Thoracic aorta (tissue), 2 donors: ENCODE measurements around the gene HSD17B12. TPM values are rescaled to one million over a fixed set of nuclear protein-coding genes. Genes with fewer than 3 reads are reported as not detected.

Experiments used
- ATAC-seq: fragments of 150-250 bp; one replicate; pipeline ENCODE4 v1.8.0; 2017; ENCODE audit warnings: low read depth; ENCODE audit not compliant: insufficient number of reproducible peaks, low FRiP score
- DNase-seq: peaks from one replicate; pipeline ENCODE4 v3.0.0-alpha.2; 2020; ENCODE audit warnings: low spot score
- H3K27ac ChIP-seq, 2 donors: fragments of 200-600 bp; sonication (generic); 1 replicate in 1 of 2; 2 replicates in 1 of 2; pipeline ENCODE4 v1.5.1; 2016; ENCODE audit warnings: mild to moderate bottlenecking in 2 of 2, moderate library complexity in 2 of 2
- H3K27me3 ChIP-seq: fragments of 200-600 bp; sonication (generic); replicated peaks from 2 replicates; pipeline ENCODE4 v1.6.0; 2016; ENCODE audit warnings: mild to moderate bottlenecking; ENCODE audit not compliant: insufficient read depth
- H3K36me3 ChIP-seq: fragments of 200-600 bp; sonication (generic); one replicate; pipeline ENCODE4 v1.5.1; 2016
- H3K4me1 ChIP-seq, 2 donors: fragments of 200-600 bp; sonication (generic); 1 replicate in 1 of 2; 2 replicates in 1 of 2; pipeline versions ENCODE4 v1.5.1 to v1.6.0; 2016; ENCODE audit warnings: low read depth in 2 of 2, mild to moderate bottlenecking in 1 of 2; ENCODE audit not compliant: control insufficient read depth in 1 of 2
- H3K4me3 ChIP-seq: fragments of 200-600 bp; sonication (generic); 2 replicates; pipeline ENCODE4 v1.5.1; 2016; ENCODE audit warnings: mild to moderate bottlenecking
- H3K9me3 ChIP-seq: fragments of 200-600 bp; sonication (generic); 2 replicates; pipeline ENCODE4 v1.5.1; 2016
- total RNA-seq, 2 donors: library from RNA; depleted of rRNA; stranded (reverse); fragments of >200 nt; gene quantifications; one replicate each; pipeline versions ENCODE4 v1.1.0 to v1.2.3, GENCODE V29; 2016
- TF ChIP-seq, protein P1 (sequence below): fragments of 200-600 bp; sonication (generic); IDR thresholded peaks from one replicate; pipeline ENCODE4 v1.5.1; 2019; ENCODE audit warnings: antibody characterized with exemption

The HSD17B12 gene
- total RNA-seq, 2 donors from 2014 or later = 91.7 to 97.4 TPM

GRCh38 chr11:43748095-43748494, 67.6 kb downstream of the HSD17B12 start:
- Histone ChIP-seq H3K36me3 (no peaks in the 10 kb centered on the region), H3K9me3 (no peaks in the 10 kb centered on the region), H3K4me3 (no peak overlapping the region), H3K4me1 (peaks cover 0 to 5% of the 10 kb centered on the region in 2 donors), H3K27ac (no peak overlapping the region), H3K27me3 (no peaks in the 10 kb centered on the region)
- DNase-seq = no peak
- no peak for ATAC-seq
- TF ChIP-seq, protein P1, sequence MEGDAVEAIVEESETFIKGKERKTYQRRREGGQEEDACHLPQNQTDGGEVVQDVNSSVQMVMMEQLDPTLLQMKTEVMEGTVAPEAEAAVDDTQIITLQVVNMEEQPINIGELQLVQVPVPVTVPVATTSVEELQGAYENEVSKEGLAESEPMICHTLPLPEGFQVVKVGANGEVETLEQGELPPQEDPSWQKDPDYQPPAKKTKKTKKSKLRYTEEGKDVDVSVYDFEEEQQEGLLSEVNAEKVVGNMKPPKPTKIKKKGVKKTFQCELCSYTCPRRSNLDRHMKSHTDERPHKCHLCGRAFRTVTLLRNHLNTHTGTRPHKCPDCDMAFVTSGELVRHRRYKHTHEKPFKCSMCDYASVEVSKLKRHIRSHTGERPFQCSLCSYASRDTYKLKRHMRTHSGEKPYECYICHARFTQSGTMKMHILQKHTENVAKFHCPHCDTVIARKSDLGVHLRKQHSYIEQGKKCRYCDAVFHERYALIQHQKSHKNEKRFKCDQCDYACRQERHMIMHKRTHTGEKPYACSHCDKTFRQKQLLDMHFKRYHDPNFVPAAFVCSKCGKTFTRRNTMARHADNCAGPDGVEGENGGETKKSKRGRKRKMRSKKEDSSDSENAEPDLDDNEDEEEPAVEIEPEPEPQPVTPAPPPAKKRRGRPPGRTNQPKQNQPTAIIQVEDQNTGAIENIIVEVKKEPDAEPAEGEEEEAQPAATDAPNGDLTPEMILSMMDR = no peak

DNA sequence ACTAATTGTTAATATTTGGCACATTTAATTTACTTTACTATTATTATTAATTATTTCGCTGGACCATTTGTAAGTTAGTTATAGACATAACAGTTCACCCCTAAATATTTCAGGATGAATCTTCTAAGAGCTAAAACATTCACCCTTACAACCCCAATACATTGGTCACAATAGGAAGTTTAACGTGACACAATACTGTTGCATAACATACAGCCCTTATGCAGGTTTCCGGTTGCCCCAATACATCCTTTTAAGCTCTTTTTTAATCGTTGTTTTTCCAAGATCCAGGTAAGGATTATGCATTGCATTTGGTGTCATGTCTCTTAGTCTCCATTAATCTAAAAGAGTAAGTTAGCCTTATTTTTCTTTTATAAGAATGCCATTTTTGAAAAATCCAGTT, 71.2 kb downstream of the HSD17B12 start:
- H3K36me3 ChIP-seq = no peaks in the 10 kb centered on the region

GRCh38 chr11:43756575-43756974, 76.0 kb downstream of the HSD17B12 start:
- H3K27ac ChIP-seq = no peak overlapping the region
- DNase-seq (no peak), ATAC-seq (no peak)
- H3K36me3 ChIP-seq = no peaks in the 10 kb centered on the region
- no peaks in the 10 kb centered on the region for H3K27me3 ChIP-seq
- TF ChIP-seq, protein P1 = no peak
- no peaks in the 10 kb centered on the region for H3K9me3 ChIP-seq
- no peak overlapping the region for H3K4me3 ChIP-seq
- no peaks in the 10 kb centered on the region for H3K4me1 ChIP-seq

More for the DNA sequence above, 71.2 kb downstream of the HSD17B12 start:
- Histone ChIP-seq H3K27me3 (no peaks in the 10 kb centered on the region), H3K4me1 (peaks cover 0 to 5% of the 10 kb centered on the region in 2 donors), H3K9me3 (no peaks in the 10 kb centered on the region), H3K4me3 (no peak overlapping the region), H3K27ac (no peak overlapping the region)
- no peak for ATAC-seq
- TF ChIP-seq, protein P1 = no peak
- no peak for DNase-seq

DNA sequence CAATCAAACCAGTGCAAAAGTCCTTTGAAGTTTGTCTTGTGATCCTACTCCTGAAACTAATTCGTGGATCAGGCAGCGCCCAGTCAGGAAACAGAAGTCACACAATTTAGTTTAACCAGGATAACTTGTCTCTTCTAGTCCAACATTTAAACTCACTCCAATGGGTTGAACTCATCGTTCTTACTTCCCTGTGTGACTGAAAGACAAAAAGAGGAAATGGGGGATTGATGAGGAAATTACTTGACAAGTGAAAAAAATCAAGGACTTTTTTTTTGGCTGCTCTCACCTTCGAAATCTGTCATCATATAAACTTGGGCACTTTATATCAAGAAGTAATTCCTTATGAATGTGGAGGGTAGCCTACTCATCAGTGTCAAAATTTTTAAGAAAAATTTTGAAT, 78.4 kb downstream of the HSD17B12 start:
- TF ChIP-seq, protein P1 = no peak
- DNase-seq = no peak
- ATAC-seq = no peak
- Histone ChIP-seq H3K27me3 (no peaks in the 10 kb centered on the region), H3K9me3 (no peaks in the 10 kb centered on the region), H3K4me1 (no peaks in the 10 kb centered on the region), H3K4me3 (no peak overlapping the region), H3K36me3 (no peaks in the 10 kb centered on the region), H3K27ac (no peak overlapping the region)

DNA sequence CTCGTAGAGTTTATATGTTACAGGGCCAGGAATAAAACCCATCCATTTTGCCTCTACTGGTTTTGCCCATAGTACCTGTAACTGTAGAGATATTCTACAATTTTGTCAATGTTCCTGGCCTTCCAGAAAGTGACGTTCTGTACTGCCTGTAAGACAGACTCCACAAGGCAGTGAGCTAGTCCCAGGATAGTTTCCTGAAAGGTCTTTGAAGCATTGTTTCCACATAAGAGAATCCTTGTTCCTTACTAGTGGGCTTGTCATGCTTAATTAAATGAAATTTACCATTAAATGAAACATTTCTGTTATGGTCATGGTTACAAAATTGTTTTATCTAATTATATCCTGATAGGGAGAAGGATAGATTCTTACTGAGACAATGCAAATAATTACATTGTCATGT, 80.4 kb downstream of the HSD17B12 start:
- TF ChIP-seq, protein P1 = no peak
- Histone ChIP-seq H3K4me1 (no peaks in the 10 kb centered on the region), H3K9me3 (no peaks in the 10 kb centered on the region), H3K4me3 (no peak overlapping the region), H3K27ac (no peak overlapping the region), H3K27me3 (no peaks in the 10 kb centered on the region), H3K36me3 (no peaks in the 10 kb centered on the region)
- DNase-seq = no peak
- ATAC-seq = no peak
